OCI-LY3 (cell line): Measurements from ENCODE around the gene PRXL2A.

Experiments used
- CTCF ChIP-seq: fragments of 200-600, 300-600 bp; sonication (generic); IDR thresholded peaks from 2 replicates; pipeline ENCODE4 v1.5.1; 2014; ENCODE audit warnings: antibody characterized with exemption, low read length, low read depth
- EZH2phosphoT487 ChIP-seq: fragments of 200-600 bp; shearing (Covaris generic); IDR thresholded peaks from 2 replicates; pipeline ENCODE4 v1.6.1; 2018; ENCODE audit warnings: antibody characterized with exemption, mixed run types, low read depth

- TF ChIP-seq CTCF (no peak), EZH2phosphoT487 (no peak)
Measured at GRCh38 chr10:80365510-80365909, 42.8 kb upstream of the PRXL2A start.
